ENCODE data around the gene CCNL2.

DNA sequence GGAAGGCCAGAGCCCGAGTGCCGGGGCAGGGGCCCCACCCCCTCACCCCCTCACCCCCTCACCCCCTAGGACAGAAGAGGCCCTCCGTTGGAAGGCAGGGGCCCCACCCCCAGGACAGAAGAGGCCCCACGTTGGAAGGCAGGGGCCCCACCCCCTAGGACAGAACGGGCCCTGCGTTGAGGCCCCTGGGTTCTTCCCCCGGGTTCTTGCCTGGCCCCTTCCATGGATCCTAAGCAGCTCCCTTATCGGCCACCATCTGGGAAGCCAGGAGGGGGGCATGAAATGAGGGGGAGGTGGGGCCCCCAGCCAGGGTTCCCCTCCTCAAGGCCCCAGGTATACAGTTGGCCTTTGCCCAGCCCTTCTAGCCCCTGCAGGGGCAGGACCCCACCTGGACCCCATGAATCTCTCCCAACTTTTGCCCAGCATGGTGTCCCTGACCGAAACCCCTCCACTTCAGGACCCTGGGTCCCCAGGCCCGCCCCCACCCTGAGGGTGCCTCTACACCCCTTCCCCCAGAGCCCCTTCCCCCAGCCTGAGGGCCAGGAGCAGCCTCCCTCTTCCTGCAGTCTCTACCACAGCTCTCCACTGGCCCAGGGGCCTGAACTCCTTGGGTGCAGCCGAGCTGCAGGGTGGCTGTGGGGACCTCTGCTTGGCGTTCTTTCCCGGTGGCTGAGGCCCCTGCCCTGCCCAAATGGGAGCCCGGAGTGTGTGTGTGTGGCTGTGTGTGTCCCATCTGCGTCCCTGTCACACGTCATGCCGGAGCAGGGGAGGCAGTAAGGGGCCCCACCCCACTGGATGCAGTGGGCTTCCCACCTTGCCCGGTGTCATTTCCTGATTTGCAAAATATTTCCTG lies 32.1 kb upstream of the CCNL2 start:
- TF ChIP-seq, protein P1, sequence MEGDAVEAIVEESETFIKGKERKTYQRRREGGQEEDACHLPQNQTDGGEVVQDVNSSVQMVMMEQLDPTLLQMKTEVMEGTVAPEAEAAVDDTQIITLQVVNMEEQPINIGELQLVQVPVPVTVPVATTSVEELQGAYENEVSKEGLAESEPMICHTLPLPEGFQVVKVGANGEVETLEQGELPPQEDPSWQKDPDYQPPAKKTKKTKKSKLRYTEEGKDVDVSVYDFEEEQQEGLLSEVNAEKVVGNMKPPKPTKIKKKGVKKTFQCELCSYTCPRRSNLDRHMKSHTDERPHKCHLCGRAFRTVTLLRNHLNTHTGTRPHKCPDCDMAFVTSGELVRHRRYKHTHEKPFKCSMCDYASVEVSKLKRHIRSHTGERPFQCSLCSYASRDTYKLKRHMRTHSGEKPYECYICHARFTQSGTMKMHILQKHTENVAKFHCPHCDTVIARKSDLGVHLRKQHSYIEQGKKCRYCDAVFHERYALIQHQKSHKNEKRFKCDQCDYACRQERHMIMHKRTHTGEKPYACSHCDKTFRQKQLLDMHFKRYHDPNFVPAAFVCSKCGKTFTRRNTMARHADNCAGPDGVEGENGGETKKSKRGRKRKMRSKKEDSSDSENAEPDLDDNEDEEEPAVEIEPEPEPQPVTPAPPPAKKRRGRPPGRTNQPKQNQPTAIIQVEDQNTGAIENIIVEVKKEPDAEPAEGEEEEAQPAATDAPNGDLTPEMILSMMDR (IDR thresholded peaks at IDR 0.05), result no peak
- TF ChIP-seq POLR2AphosphoS5 (IDR thresholded peaks at IDR 0.05; ENCODE audit: insufficient read depth in 1 of 2, low read depth in 1 of 2) (no peak), POLR2A (IDR thresholded peaks at IDR 0.05) (no peak)

All from vagina (tissue), 2 donors.